ENCODE results near the gene SKIDA1.

DNA sequence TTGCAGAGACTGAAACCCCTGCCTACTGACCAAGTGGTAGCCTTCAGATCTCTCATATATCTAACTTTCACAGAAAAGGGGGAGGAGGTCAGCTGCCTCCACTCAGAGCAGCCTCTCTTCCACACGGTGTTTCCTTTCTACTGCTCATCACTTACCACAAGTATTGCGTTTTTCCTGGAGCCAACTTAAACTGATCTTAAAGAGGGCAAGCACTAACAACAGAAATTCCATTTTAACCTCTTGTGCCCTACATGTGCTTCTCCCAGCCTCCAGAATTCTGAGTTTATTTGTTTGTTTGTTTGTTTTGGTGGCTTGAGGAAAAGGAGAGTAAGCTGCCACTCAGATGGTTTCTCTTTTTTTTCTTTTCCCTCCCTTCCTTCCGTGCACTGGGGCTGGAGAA lies 19.1 kb downstream of the SKIDA1 start:
- TF ChIP-seq, protein P1, sequence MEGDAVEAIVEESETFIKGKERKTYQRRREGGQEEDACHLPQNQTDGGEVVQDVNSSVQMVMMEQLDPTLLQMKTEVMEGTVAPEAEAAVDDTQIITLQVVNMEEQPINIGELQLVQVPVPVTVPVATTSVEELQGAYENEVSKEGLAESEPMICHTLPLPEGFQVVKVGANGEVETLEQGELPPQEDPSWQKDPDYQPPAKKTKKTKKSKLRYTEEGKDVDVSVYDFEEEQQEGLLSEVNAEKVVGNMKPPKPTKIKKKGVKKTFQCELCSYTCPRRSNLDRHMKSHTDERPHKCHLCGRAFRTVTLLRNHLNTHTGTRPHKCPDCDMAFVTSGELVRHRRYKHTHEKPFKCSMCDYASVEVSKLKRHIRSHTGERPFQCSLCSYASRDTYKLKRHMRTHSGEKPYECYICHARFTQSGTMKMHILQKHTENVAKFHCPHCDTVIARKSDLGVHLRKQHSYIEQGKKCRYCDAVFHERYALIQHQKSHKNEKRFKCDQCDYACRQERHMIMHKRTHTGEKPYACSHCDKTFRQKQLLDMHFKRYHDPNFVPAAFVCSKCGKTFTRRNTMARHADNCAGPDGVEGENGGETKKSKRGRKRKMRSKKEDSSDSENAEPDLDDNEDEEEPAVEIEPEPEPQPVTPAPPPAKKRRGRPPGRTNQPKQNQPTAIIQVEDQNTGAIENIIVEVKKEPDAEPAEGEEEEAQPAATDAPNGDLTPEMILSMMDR (IDR thresholded peaks at IDR 0.05; ENCODE audit: insufficient read depth, low read depth, low read length): no peak
- no peak for TF ChIP-seq EZH2 (IDR thresholded peaks at IDR 0.05; ENCODE audit: insufficient read depth, low read length)

Measured in astrocyte (in vitro differentiated cells and primary cell).